ENCODE results near the gene PCF11.
A peak's percentile ranks its signal among the peaks of the same experiment; 100 is the strongest.
"Not testable (repeated sequence)": the region's sequence is repeated elsewhere in the genome, so short reads cannot be mapped to it uniquely, and the experiment has no call there.

The PCF11 gene

GRCh38 chr11:83133266-83133665 lies 23.7 kb upstream of the PCF11 start:
- not testable (repeated sequence) for H3K27me3 Mint-ChIP-seq, H3K36me3 Mint-ChIP-seq, H3K4me3 Mint-ChIP-seq, H3K27ac Mint-ChIP-seq, H3K9me3 Mint-ChIP-seq, ATAC-seq, H3K4me1 Mint-ChIP-seq

GRCh38 chr11:83139310-83139709 lies 17.6 kb upstream of the PCF11 start:
- no peak overlapping the region for H3K4me3 Mint-ChIP-seq
- H3K27me3 Mint-ChIP-seq: no peaks in the 10 kb centered on the region
- no peak overlapping the region for H3K27ac Mint-ChIP-seq
- no peak for ATAC-seq
- peaks cover 6% of the 10 kb centered on the region for H3K9me3 Mint-ChIP-seq
- no peaks in the 10 kb centered on the region for H3K36me3 Mint-ChIP-seq
- peaks cover 7% of the 10 kb centered on the region for H3K4me1 Mint-ChIP-seq

- Mint-ChIP-seq H3K4me1 (peaks cover 7% of the 10 kb centered on the region), H3K27ac (no peak overlapping the region), H3K9me3 (peaks cover 6% of the 10 kb centered on the region), H3K36me3 (no peaks in the 10 kb centered on the region), H3K4me3 (no peak overlapping the region), H3K27me3 (no peaks in the 10 kb centered on the region)
- peak; percentile 79 for ATAC-seq
Observed at GRCh38 chr11:83140691-83141455, 16.1 kb upstream of the PCF11 start.

GRCh38 chr11:83147895-83148294 lies 9.0 kb upstream of the PCF11 start:
- Mint-ChIP-seq H3K27me3 (no peaks in the 10 kb centered on the region), H3K4me1 (no peaks in the 10 kb centered on the region), H3K27ac (no peak overlapping the region), H3K4me3 (no peak overlapping the region), H3K9me3 (no peaks in the 10 kb centered on the region), H3K36me3 (no peaks in the 10 kb centered on the region)
- ATAC-seq: no peak

GRCh38 chr11:83150450-83150849 lies 6.5 kb upstream of the PCF11 start:
- H3K27ac Mint-ChIP-seq: no peak overlapping the region
- no peaks in the 10 kb centered on the region for H3K4me1 Mint-ChIP-seq
- ATAC-seq: no peak
- H3K27me3 Mint-ChIP-seq: no peaks in the 10 kb centered on the region
- H3K36me3 Mint-ChIP-seq: no peaks in the 10 kb centered on the region
- H3K9me3 Mint-ChIP-seq: no peaks in the 10 kb centered on the region
- no peak overlapping the region for H3K4me3 Mint-ChIP-seq

GRCh38 chr11:83151274-83151977 lies 5.5 kb upstream of the PCF11 start:
- H3K4me3 Mint-ChIP-seq: no peak overlapping the region
- no peak overlapping the region for H3K27ac Mint-ChIP-seq
- no peaks in the 10 kb centered on the region for H3K36me3 Mint-ChIP-seq
- no peaks in the 10 kb centered on the region for H3K27me3 Mint-ChIP-seq
- ATAC-seq: no peak
- H3K4me1 Mint-ChIP-seq: no peaks in the 10 kb centered on the region
- H3K9me3 Mint-ChIP-seq: no peaks in the 10 kb centered on the region

- Mint-ChIP-seq H3K36me3 (peaks cover 4% of the 10 kb centered on the region), H3K9me3 (no peaks in the 10 kb centered on the region), H3K4me3 (no peak overlapping the region), H3K27me3 (no peaks in the 10 kb centered on the region), H3K4me1 (no peaks in the 10 kb centered on the region), H3K27ac (no peak overlapping the region)
- ATAC-seq: no peak
Observed at GRCh38 chr11:83152264-83152663, 4.7 kb upstream of the PCF11 start.

- Mint-ChIP-seq H3K4me3 (no peak overlapping the region), H3K27ac (no peak overlapping the region), H3K36me3 (peaks cover 18% of the 10 kb centered on the region), H3K4me1 (no peaks in the 10 kb centered on the region), H3K27me3 (no peaks in the 10 kb centered on the region), H3K9me3 (no peaks in the 10 kb centered on the region)
- ATAC-seq: no peak
Observed at GRCh38 chr11:83153764-83154163, 3.2 kb upstream of the PCF11 start.

- Mint-ChIP-seq H3K27me3 (no peaks in the 10 kb centered on the region), H3K9me3 (no peaks in the 10 kb centered on the region), H3K4me1 (peaks cover 23% of the 10 kb centered on the region), H3K27ac (peak overlapping the region; percentile 96), H3K4me3 (peak overlapping the region; percentile 90), H3K36me3 (peaks cover 33% of the 10 kb centered on the region)
- ATAC-seq: peak; percentile 98
Observed at GRCh38 chr11:83156144-83156995, 561 bp upstream of the PCF11 start.

GRCh38 chr11:83157594-83158356 lies 844 bp downstream of the PCF11 start:
- Mint-ChIP-seq H3K9me3 (no peaks in the 10 kb centered on the region), H3K27ac (peak overlapping the region; percentile 96), H3K27me3 (no peaks in the 10 kb centered on the region), H3K36me3 (peaks cover 33% of the 10 kb centered on the region), H3K4me3 (peak overlapping the region; percentile 90), H3K4me1 (peaks cover 37% of the 10 kb centered on the region)
- no peak for ATAC-seq

GRCh38 chr11:83158357-83158786 lies 1.4 kb downstream of the PCF11 start:
- Mint-ChIP-seq H3K27me3 (no peaks in the 10 kb centered on the region), H3K36me3 (peaks cover 33% of the 10 kb centered on the region), H3K4me3 (peak overlapping the region; percentile 90), H3K4me1 (peaks cover 39% of the 10 kb centered on the region), H3K9me3 (no peaks in the 10 kb centered on the region), H3K27ac (peak overlapping the region; percentile 96)
- ATAC-seq: no peak

GRCh38 chr11:83158965-83159901 lies 2.3 kb downstream of the PCF11 start:
- H3K9me3 Mint-ChIP-seq: no peaks in the 10 kb centered on the region
- no peaks in the 10 kb centered on the region for H3K27me3 Mint-ChIP-seq
- ATAC-seq: no peak
- peak overlapping the region; percentile 96 for H3K27ac Mint-ChIP-seq
- peaks cover 33% of the 10 kb centered on the region for H3K36me3 Mint-ChIP-seq
- peak overlapping the region; percentile 90 for H3K4me3 Mint-ChIP-seq
- H3K4me1 Mint-ChIP-seq: peaks cover 39% of the 10 kb centered on the region

- ATAC-seq: no peak
- Mint-ChIP-seq H3K9me3 (no peaks in the 10 kb centered on the region), H3K27ac (peak overlapping the region; percentile 96), H3K36me3 (peaks cover 38% of the 10 kb centered on the region), H3K4me1 (peaks cover 39% of the 10 kb centered on the region), H3K27me3 (no peaks in the 10 kb centered on the region), H3K4me3 (peak overlapping the region; percentile 90)
Observed at GRCh38 chr11:83159902-83160865, 3.3 kb downstream of the PCF11 start.
